ENCODE measurements around the gene TOP3A.
A peak's percentile ranks its signal among the peaks of the same experiment; 100 is the strongest.

Gene TOP3A

DNA sequence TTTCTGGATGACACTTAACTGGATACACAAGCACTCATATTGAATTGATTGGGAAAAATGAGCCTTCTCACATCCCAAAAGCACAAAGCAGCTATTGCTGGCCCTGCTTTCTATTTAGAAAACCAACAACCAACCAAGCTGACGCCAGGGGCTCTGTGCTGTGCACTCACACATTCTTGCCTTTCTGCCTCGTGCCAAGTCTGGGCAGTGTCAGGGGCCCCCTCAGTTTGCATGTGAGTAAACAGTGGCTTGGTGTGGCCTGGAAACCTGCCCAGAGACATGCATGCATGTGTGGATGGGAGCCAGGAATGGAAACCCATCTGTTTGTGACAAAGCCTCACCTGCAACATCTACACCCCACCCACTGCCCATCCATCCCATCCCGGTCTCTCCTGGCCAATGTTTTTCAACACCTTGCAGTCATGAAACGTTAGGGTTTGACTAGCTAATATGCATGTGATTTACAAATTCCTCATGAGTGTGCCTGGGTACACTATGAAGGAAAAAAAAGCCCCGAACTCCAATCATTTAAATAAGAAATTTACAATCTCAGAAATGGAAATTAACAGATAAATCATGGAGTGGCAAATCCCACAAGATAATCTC is 33.9 kb downstream of the TOP3A start:
- DNase-seq = peak in 1 of 56 donors; percentile 18

DNA sequence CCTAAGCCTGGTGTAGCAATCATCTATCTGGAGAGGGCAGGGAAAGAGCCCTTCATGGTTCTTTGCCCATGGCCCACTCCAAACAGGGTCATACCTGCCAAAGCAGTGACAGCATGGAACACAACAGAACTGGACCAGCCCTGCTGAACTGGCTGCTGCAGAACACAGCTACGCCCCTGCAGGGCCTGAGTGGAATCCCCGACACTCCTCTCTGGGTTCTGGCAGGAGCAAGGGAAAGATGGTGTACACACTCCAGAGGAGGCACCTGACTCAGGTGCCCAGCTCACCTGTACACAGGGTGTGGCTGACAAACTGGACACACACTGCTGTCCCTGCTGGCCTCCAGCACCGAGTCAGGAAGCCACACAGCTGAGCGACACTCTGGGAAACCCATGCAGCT is 34.5 kb downstream of the TOP3A start:
- no peak for DNase-seq

DNA sequence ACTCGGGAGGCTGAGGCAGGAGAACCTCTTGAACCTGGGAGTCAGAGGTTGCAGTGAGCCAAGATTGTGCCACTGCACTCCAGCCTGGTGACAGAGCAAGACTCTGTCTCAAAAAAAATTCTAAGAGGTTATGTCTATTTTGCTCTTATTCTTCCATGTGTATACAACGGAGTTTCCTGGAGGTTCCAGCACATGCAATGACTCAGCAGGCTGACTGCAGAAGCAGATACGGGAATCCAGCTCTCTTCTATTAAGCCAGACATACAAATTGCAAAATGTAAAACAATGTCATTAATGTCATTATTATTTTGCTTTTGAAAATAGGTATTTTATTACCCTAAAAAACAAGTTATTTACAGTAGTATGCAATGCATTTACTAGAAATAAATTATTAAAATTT is 35.9 kb downstream of the TOP3A start:
- DNase-seq = no peak

DNA sequence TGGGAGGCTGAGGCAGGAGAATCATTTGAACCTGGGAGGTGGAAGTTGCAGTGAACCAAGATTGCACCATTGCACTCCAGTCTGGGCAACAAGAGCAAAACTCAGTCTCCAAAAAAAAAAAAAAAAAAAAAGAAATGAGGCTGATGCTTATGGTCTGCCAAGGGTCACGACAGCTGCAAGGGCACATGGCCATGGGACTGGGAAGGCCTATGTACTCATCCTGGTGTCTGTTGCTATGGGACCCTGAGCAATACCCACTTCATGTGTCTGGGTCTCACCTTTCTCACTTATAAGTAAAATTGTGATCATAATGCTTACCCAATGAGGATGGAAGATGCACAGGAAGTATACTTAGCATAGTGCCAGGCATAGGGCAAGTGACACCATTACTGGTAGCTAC is 37.7 kb downstream of the TOP3A start:
- DNase-seq = no peak

DNA sequence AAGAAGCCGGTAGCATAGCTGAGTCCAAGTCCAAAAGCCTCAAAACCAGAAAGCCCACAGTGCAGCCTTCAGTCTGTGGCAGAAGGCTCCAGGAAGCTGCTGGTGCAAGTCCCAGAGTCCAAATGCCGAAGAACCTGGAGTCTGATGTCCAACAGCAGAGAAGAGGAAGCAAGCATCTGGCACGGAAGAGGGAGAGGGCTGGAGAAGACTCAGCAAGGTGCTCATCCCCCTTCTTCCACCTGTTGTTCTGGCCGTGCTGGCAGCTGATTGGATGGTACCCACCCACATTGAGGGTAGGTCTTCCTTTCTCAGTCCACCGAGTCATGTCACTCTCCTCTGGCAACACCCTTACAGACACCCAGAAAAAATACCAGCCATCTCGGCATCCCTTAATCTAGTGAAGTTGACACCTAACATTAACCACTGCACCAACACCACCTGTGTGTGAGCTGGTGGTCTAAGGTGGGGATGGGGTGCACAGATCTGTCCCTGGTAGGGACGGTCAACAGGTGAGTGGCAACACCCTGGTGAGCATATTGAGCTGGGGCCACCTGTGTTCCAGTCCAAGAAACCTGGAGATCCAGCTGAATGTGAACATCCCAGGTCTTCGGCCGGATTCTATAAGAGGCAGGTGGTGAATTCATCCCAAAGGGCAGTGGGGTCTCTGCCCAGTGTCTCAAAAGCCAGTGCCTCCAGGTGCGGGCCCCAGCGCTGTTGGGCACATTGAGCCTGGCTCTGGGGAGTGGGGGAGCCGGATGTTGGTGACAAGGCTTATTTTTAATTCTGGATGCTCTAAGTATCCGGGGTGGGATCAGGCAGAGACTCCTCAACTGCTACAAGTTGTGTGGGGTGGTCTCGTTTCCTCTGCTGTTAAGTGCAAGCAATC is 44.5 kb downstream of the TOP3A start:
- no peak for DNase-seq

DNA sequence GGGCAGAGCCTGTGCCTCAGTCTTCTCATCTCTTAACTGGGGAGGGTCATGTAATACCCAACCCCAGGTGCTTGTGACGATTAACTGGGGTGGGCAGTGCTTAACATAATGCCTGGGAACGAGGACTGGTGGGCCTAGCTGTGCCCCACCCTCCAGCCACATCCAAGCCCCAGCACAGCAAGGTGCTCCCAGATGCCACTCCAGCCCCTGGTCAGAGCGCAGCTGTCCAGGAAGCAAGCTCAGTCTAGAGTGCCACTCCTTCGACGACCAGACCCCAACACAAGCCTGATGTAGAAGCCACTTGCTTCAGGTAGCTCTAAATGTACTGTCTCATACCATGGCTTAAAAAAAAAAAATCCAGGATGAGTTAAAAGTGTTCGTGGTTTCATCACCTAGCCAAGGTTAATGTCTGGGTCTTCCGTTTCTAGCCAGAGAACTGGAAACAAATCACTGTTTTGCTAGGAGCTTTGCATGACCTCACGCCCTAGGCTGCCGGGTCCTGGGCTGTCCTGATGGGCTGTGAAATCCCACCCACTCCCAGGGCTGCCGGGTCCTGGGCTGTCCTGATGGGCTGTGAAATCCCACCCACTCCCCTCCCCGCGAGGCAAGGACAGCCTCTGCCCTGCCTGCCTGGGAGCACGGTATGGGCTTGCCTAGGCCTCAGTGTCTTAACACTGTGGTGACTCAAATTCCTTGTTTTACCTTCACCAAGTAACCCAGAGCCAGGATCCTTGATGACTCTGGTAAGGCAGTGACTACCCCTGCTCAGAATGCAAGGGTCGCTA is 46.7 kb downstream of the TOP3A start:
- DNase-seq = no peak

DNA sequence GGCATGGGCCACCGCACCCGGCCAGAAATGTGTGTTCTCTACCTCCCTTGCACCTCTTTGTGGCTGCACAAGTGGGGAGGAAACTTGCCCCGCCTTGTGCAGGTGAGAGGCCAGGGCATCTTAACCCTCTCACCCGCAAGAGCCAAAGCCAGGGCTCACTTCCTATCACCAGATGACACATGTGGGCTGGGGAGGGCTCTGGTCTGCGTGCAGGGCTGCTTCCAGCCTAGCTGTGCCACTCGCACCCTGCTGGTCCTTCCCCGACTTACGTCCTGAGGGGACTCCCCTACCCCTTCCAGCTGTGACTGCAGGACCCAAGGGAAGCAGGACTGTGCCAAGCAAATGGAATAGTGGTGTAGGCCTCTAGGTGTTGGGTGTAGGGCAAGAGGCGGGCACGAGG is 47.4 kb downstream of the TOP3A start:
- no peak for DNase-seq

DNA sequence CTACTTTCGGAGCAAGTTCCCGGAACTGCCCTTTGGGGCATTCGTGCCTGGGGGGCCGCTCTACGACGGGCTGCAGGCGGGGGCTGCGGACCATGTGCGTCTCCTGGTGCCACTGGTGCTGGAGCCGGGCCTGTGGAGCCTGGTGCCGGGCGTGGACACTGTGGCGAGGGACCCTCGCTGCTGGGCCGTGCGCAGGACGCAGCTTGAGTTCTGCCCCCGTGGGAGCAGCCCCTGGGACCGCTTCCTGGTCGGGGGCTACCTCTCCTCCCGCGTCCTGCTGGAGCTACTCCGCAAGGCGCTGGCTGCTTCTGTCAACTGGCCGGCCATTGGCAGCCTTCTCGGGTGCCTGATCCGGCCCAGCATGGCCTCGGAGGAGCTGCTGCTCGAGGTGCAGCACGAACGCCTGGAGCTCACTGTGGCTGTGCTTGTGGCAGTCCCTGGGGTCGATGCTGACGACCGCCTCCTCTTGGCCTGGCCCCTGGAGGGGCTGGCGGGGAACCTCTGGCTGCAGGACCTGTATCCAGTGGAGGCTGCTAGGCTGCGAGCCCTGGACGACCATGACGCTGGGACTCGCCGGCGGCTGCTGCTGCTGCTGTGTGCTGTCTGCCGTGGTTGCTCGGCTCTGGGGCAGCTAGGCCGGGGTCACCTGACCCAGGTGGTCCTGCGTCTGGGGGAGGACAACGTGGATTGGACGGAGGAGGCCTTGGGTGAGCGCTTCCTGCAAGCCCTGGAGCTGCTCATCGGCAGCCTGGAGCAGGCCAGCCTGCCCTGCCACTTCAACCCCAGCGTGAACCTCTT is 50.7 kb downstream of the TOP3A start:
- DNase-seq = no peak

DNA sequence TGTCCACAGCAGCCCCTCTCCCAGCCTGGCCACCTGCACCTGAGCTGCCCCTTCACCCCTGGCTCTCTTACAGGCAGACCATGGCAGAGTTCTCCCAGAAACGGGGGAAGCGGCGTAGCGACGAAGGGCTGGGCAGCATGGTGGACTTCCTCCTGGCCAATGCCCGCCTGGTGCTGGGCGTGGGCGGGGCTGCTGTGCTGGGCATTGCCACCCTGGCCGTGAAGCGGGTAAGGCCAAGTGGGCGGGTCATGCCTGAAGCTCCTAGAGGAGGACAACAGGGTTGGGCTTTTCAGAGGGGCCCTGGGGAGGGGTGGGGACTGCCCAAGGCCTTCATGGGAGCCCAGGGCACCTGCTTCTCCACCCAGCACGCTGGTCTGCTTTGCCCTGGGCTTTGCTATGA is 52.2 kb downstream of the TOP3A start:
- DNase-seq = no peak

DNA sequence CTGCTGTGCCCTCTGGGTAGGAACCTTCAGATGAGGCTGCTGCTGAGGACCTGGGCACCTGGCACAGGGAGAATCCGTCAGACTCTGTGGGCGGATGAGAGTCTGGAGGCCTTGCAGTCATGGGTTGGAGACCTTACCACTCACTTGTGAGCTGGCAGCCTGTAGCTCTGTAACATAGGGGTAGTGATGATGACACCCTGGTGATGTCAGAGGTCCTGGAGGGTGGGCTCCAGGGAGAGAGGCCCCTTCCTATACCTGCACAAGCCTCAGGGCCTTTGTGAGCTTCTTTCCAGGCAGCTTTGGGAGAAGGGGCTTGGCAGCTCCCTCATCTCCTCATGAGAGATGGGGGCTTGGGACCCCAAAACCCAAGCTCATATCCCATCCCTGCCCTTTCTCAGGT is 52.7 kb downstream of the TOP3A start:
- DNase-seq = no peak

DNA sequence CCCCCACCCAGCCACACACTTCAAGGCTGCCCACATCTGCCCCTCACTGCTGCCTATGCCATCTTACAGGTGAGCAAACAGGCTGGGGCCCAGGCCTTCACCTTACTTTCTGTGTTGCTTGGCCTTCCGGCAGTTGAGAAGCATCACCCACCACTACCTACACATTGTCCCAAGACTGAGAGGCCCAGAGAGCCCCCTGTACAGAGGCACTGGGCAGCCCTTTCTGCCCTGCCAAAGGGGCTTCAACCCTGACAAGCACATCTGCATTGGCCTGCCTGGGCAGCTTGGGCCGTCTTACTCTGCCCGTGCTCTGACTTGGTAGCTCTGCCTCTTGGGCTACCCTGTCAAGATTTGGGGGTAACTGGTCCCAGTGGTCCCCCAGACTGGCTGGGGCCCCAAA is 53.1 kb downstream of the TOP3A start:
- no peak for DNase-seq

DNA sequence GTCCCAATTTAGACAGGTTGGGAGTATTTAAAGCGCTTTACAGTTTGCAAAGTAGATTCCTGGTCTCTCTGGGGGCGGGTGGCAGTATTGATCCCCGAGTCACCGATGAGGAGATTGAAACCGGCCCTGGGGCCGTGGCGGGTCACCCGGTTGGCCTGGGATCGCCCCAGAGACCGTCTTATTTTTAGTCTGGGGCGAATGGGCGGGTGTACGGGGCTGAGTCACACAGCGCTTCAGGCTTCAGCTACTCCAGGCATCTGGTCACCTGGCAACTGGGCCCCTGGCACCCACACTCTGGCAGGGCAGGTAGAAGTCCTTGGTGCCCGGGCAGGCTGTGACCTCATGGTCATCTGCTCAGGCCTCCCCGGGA is 53.7 kb downstream of the TOP3A start:
- peak in 10 of 56 donors; percentile 15 to 57 (median 28) for DNase-seq

DNA sequence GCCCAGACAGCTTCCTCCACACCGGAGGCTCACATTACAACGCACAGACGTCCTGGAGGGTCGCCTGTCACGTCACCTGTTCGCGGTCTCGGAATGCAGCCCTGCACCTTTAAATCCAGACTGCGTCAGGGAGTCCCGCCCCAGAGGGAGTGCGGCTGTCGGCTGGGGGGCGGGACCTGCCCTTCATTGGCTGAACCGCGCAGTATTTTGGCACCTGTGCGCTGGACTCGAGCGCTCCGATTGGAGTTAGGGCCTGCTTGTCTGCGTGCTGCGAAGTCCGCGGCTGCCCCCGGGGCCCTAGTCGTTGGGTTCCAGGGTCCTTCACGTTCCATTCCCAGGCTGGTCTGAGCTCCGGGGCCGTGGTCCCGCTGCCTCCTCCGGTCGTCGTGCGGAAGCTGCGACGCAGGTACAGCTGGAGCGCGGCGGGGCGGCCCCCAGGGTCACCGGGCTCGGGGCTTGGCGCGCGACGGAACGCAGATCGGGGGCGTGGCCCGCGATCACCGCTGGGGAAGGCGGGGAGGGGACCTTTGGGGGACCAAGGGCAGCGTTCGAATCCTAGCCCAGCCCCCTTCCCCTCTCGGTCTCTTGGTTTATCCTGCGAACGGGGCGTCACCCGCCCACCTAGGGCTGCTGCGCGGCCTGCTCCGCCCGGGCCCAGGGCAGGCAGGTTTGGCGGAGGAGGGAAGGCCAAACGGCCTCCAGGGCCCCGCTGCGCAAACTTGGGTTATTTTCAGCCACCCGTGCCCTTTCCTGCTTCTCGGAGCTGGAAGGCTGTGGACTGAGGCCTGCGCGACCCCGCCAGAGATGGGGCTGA is 54.3 kb downstream of the TOP3A start, which contains the start of gene MIEF2:
TSS of gene MIEF2 (plus strand) at position 331 of the 814 bp plus-strand sequence. CDS start 2,059 bp downstream, outside the sequence.
- peak; percentile 66 to 97 (median 91) for DNase-seq

DNA sequence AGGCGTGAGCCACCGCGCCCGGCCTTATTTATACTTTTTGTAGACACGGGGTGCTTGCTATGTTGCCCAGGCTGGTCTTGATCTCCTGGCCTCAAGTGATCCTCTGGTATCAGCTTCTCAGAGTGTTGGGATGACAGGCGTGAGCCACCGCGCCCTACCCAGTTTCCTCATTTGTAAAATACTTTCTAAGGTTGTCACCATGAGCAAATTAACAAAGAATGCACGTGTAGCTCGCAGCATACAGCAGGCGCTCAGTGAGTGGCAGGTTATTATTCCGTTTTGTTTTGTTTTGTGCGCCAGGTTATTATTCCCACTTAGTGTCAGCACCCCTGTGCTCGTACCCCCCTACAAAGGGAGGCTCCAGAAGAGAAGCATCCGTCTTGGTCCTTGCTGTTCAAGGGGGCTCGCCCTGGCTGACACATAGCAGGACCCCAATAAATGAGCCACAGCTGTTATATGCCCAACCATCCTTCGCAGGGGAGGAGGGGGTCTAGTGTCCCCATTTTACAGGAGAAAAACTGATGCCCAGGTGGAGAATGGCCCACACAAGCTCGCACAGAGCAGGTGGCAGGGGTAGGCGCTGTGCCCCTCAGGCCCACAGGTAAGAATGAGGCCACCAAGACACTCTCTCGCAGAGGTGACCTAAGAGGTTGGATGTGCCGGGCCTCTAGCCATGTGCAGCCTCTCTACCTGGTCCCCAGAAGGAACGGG is 55.0 kb downstream of the TOP3A start:
- DNase-seq = peak in 1 of 56 donors; percentile 59

DNA sequence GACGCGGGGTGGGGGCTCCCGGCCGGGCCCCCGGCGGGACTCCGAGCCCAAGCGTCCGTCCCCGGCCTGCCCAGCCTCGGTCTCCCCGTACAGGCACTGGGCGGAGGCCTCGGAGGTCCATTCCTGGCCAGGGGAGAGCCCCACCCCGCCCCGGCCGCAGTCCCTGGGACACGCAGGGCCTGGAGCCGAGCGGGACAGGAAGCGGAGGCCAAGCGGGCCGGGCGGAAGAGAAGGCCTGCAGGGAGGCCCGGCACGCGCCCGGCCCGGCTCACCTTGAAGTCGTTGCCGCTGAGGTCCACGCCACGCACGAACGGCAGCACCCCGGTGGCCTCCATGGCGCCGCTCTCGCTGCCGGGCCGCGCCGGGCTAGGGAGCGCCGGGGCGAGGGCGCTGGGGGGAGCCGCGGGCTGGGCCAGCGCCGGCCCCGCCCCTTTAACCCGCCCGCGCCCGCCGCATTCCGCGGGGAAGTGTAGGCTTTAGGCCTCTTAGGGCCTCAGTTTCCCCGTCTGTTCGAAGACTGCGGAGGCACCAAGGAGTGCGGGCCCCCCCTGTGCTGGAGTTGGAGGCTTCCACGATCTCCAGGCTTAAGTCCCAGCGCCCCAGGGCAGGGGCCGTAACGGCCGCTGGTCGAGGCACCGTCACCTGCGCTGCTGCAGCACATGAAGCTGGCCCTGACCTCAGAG is 56.3 kb downstream of the TOP3A start, which contains the start of gene FLII:
TSS of gene FLII (minus strand) at position 383 of the 683 bp plus-strand sequence. CDS start at position 335, 48 bp downstream.
- peak in 47 of 56 donors; percentile 11 to 78 (median 59) for DNase-seq

DNA sequence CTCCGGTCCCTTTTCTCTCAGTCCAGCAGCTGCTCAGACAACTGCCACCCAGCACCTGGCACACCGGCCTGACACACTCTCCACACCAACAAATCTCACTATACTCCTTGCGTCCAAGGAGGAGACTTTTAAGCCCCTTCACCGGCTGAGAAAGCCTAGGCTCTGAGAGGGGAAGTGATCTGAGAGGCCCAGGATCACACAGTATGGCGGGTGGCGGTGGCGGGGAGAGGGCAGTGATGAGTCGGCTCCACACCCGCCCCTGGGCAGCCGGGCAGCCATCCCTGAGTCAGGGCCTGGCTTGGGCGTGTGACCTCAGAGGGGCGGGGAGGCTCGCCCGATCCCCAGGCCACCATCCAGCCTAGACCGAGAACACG is 56.8 kb downstream of the TOP3A start:
- peak in 47 of 56 donors; percentile 22 to 84 (median 59) for DNase-seq

DNA sequence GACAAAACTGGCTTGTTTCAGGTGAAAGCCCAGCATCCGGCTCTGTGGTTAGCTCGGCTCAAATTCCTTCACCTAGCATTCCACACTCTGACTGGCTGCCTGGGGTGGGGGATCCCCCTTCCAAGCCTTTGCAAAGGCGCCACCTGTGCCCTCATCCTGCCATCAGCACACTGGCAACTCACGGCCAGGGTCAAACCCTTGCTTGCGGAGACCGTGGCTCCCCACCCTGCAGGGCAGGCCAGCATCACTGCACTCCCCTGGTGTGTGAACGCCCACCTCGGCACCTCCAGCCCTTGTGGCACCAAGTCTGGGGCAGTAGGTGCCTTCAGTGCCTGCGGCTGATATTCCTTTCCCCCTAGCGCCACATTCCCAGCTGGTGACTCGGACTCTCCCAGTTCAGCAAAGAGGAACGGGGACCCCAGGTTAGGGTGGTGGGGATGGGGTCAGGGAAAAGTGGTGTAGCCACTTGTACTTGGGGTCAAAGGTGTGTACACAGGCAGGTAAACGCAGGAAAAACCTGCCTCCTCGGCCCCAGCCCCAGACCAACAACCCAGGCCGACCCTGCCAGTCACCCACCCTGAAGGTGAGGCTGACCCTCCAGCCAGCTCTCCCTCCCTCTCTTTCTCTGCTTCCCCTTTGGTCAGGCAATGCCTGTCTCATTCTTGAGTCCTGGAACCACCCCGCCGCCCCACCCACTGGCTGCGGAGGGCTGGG is 57.4 kb downstream of the TOP3A start:
- peak in 4 of 56 donors; percentile 34 to 59 (median 44) for DNase-seq

DNA sequence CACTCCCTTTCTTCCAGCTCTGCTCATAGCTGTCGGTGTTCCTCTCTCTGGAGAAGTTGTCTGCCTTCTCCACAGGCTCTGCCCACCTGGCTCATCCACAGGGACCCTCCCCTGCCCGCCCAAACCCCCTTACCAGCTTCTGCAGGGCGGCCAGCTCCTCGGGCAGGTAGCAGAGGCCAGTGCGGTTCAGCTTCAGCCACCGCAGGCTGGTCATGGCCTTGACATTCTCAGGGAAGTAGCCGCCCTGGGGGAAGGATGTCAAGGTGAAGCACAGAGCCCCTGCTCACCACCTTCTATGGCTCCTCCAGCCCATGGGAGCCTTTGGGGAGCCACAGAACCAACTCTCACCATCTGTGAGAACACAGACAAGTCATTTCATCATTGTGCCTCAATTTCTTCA is 58.0 kb downstream of the TOP3A start:
- no peak for DNase-seq

Measured in nucleus accumbens (tissue), 56 donors.